HEK293 (cell line): ENCODE measurements around the gene ASCC3.

Experiments
- CTCF ChIA-PET: fragments of 350-600 bp; formaldehyde crosslinking; extraction: SDS; loops from one replicate; lab custom pipeline; 2021; ENCODE audit warnings: antibody characterized with exemption; lab: Yijun Ruan, JAX
- POLR2A ChIA-PET: fragments of 300-600 bp; formaldehyde crosslinking; extraction: SDS; loops from one replicate; lab custom pipeline; 2020; ENCODE audit warnings: antibody characterized with exemption, inconsistent platforms; lab: Yijun Ruan, JAX
- H3K27ac ChIP-seq: fragments of 200-500 bp; sonication (Bioruptor generic); 2 replicates; pipeline ENCODE4 v1.5.1; 2014; ENCODE audit warnings: low read depth, low read length, control low read depth, inconsistent platforms; ENCODE audit errors: extremely low read depth
- H3K36me3 ChIP-seq, 2 experiments: fragments of 200-500 bp in 1 of 2; sonication (Bioruptor generic) in 1 of 2; 1 replicate in 1 of 2; 2 replicates in 1 of 2; pipeline ENCODE4 v1.5.1; 2014 to 2017; ENCODE audit warnings: inconsistent platforms in 2 of 2, low read length in 2 of 2; ENCODE audit not compliant: control insufficient read depth in 2 of 2, insufficient read depth in 1 of 2
- H3K4me1 ChIP-seq: fragments of 200-500 bp; sonication (Bioruptor generic); 2 replicates; pipeline ENCODE4 v1.5.1; 2014; ENCODE audit warnings: mild to moderate bottlenecking, low read length, inconsistent platforms; ENCODE audit not compliant: control insufficient read depth, insufficient read depth
- H3K4me3 ChIP-seq: 2 replicates; pipeline ENCODE4 v1.5.1; 2011; ENCODE audit warnings: low read depth, mild to moderate bottlenecking, control low read depth, low read length, moderate library complexity
- H3K9me3 ChIP-seq: fragments of 200-500 bp; sonication (Bioruptor generic); 2 replicates; pipeline ENCODE4 v1.5.1; 2014; ENCODE audit warnings: low read depth, low read length, inconsistent platforms; ENCODE audit not compliant: control insufficient read depth, insufficient read depth
- AEBP2 ChIP-seq: fragments of 450-650 bp; formaldehyde crosslinking; IDR thresholded peaks from 2 replicates; pipeline ENCODE4 v1.5.1; 2016; ENCODE audit warnings: missing biosample characterization, missing genetic modification characterization, borderline replicate concordance
- KLF9 ChIP-seq: fragments of 450-650 bp; formaldehyde crosslinking; IDR thresholded peaks from 2 replicates; pipeline ENCODE4 v1.5.1; 2016; ENCODE audit warnings: missing biosample characterization, missing genetic modification characterization, low read depth
- OVOL3 ChIP-seq: fragments of 450-650 bp; formaldehyde crosslinking; IDR thresholded peaks from 2 replicates; pipeline ENCODE4 v1.5.1; 2016; ENCODE audit warnings: missing biosample characterization, missing genetic modification characterization
- PATZ1 ChIP-seq: fragments of 450-650 bp; formaldehyde crosslinking; IDR thresholded peaks from 2 replicates; pipeline ENCODE4 v1.5.1; 2016; ENCODE audit warnings: missing biosample characterization, missing genetic modification characterization
- SP3 ChIP-seq: fragments of 450-650 bp; formaldehyde crosslinking; IDR thresholded peaks from 2 replicates; pipeline ENCODE4 v1.5.1; 2016; ENCODE audit warnings: missing biosample characterization, missing genetic modification characterization
- SP7 ChIP-seq: fragments of 450-650 bp; formaldehyde crosslinking; IDR thresholded peaks from 2 replicates; pipeline ENCODE4 v1.5.1; 2016; ENCODE audit warnings: missing biosample characterization, missing genetic modification characterization
- ZNF132 ChIP-seq: fragments of 450-650 bp; formaldehyde crosslinking; IDR thresholded peaks from 2 replicates; pipeline ENCODE4 v1.5.1; 2017; ENCODE audit warnings: missing biosample characterization, missing genetic modification characterization, borderline replicate concordance
- ZNF221 ChIP-seq: fragments of 450-650 bp; formaldehyde crosslinking; IDR thresholded peaks from 2 replicates; pipeline ENCODE4 v1.5.1; 2017; ENCODE audit warnings: missing biosample characterization, missing genetic modification characterization, borderline replicate concordance
- ZNF280D ChIP-seq: fragments of 450-650 bp; formaldehyde crosslinking; IDR thresholded peaks from 2 replicates; pipeline ENCODE4 v1.5.1; 2016; ENCODE audit warnings: missing biosample characterization, missing genetic modification characterization
- ZNF394 ChIP-seq: fragments of 450-650 bp; formaldehyde crosslinking; IDR thresholded peaks from 2 replicates; pipeline ENCODE4 v1.5.1; 2016; ENCODE audit warnings: missing biosample characterization, missing genetic modification characterization, mild to moderate bottlenecking, moderate library complexity, borderline replicate concordance
- ZNF398 ChIP-seq: fragments of 450-650 bp; formaldehyde crosslinking; IDR thresholded peaks from 2 replicates; pipeline ENCODE4 v1.5.1; 2017; ENCODE audit warnings: missing biosample characterization, missing genetic modification characterization
- ZNF48 ChIP-seq: fragments of 450-650 bp; formaldehyde crosslinking; IDR thresholded peaks from 2 replicates; pipeline ENCODE4 v1.5.1; 2016; ENCODE audit warnings: missing biosample characterization, missing genetic modification characterization
- ZNF488 ChIP-seq: fragments of 450-650 bp; formaldehyde crosslinking; IDR thresholded peaks from 2 replicates; pipeline ENCODE4 v1.5.1; 2016; ENCODE audit warnings: missing biosample characterization, missing genetic modification characterization
- ZNF518A ChIP-seq: fragments of 450-650 bp; formaldehyde crosslinking; conservative IDR thresholded peaks from 2 replicates; pipeline ENCODE4 v1.5.1; 2016; ENCODE audit warnings: low read depth, missing biosample characterization, missing genetic modification characterization
- ZNF585B ChIP-seq: fragments of 450-650 bp; formaldehyde crosslinking; IDR thresholded peaks from 2 replicates; pipeline ENCODE4 v1.5.1; 2016; ENCODE audit warnings: missing biosample characterization, missing genetic modification characterization
- ZNF664 ChIP-seq: fragments of 450-650 bp; formaldehyde crosslinking; IDR thresholded peaks from 2 replicates; pipeline ENCODE4 v1.5.1; 2016; ENCODE audit warnings: missing biosample characterization, missing genetic modification characterization
- ZNF707 ChIP-seq: fragments of 450-650 bp; formaldehyde crosslinking; IDR thresholded peaks from 2 replicates; pipeline ENCODE4 v1.5.1; 2016; ENCODE audit warnings: missing biosample characterization, missing genetic modification characterization
- ZNF837 ChIP-seq: fragments of 450-650 bp; formaldehyde crosslinking; IDR thresholded peaks from 2 replicates; pipeline ENCODE4 v1.5.1; 2016; ENCODE audit warnings: missing biosample characterization, missing genetic modification characterization
- ZXDB ChIP-seq: fragments of 450-650 bp; formaldehyde crosslinking; IDR thresholded peaks from 2 replicates; pipeline ENCODE4 v1.5.1; 2016; ENCODE audit warnings: missing biosample characterization, missing genetic modification characterization

Gene ASCC3

GRCh38 chr6:100790084-100790483, 91.0 kb downstream of the ASCC3 start:
- Histone ChIP-seq H3K36me3 (peaks cover 0 to 3% of the 10 kb centered on the region in 2 experiments; a peak in 1 of 3 replicates), H3K4me1 (no peaks in the 10 kb centered on the region), H3K27ac (no peak overlapping the region), H3K9me3 (no peaks in the 10 kb centered on the region), H3K4me3 (no peak overlapping the region)
- ChIA-PET CTCF (interaction anchor here (0.6 to 0.7 kb wide), 2 partner anchors 51 to 785 kb away, joined by 3 read pairs; no protein-coding TSS in a partner anchor), POLR2A (no interaction called here)
- no peak for TF ChIP-seq OVOL3 (tag by site-specific recombination)
- no peak for TF ChIP-seq ZNF394
- TF ChIP-seq PATZ1 (tag by site-specific recombination), result no peak
- TF ChIP-seq ZNF488 (tag by site-specific recombination), result no peak
- no peak for TF ChIP-seq ZNF707 (tag by site-specific recombination)
- no peak for TF ChIP-seq SP7 (tag by site-specific recombination)
- TF ChIP-seq ZNF585B (tag by site-specific recombination), result no peak
- TF ChIP-seq ZNF280D (tag by site-specific recombination), result no peak
- TF ChIP-seq KLF9 (tag by site-specific recombination), result no peak
- TF ChIP-seq ZNF48 (tag by site-specific recombination), result no peak
- TF ChIP-seq ZNF221, result no peak
- TF ChIP-seq ZNF518A (tag by site-specific recombination), result no peak
- no peak for TF ChIP-seq AEBP2 (tag by site-specific recombination)
- no peak for TF ChIP-seq ZNF398 (tag by site-specific recombination)
- TF ChIP-seq ZNF837 (tag by site-specific recombination), result no peak
- no peak for TF ChIP-seq ZNF664 (tag by site-specific recombination)
- TF ChIP-seq SP3 (tag by site-specific recombination), result no peak
- TF ChIP-seq ZXDB (tag by site-specific recombination), result no peak
- no peak for TF ChIP-seq ZNF132 (tag by site-specific recombination)
